Ammon's horn (tissue), 1 donor: ENCODE data around the gene HSFX3.
"Not testable (repeated sequence)": the region's sequence is repeated elsewhere in the genome, so short reads cannot be mapped to it uniquely, and the experiment has no call there.

Experiments
- DNase-seq: peaks from one replicate; pipeline ENCODE4 v3.0.0-alpha.2; 2016; ENCODE audit warnings: low spot score

HSFX3 gene

DNA sequence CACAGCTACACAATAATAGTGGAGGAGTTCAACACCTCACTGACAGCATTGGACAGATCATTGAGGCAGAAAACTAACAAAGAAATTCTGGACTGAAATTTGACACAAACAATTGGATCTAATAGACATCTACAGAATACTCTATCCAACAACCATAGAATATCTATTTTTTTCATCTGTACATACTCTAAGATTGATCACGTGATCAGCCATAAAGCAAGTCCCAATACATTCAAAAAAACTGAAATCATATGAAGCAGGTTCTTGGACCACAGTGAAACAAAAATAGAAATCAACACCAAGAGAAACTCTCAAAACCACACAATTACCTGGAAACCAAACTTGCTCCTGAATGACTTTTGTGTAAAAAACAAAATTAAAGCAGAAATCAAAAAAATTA, 32.4 kb downstream of the HSFX3 start:
- no peak for DNase-seq

DNA sequence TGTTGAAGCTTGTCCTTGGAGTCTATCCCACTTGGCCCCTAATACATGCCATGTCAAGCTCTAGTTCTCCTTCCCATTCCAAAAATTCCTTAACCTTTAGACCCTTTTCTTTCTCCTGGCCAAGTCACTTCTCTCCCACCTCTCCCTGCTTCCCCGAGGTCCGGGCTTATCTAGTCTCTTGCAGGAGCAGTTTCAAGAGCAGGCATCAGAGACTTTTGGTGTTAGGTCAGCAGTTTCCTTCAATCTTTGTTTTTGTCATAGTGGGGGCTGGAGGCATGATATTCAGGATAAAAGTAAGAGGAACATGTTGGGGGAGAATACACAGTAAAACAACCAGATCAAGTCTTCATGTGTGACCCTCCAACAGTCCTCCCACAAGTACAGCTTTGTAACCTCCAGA, 33.1 kb downstream of the HSFX3 start:
- no peak for DNase-seq

DNA sequence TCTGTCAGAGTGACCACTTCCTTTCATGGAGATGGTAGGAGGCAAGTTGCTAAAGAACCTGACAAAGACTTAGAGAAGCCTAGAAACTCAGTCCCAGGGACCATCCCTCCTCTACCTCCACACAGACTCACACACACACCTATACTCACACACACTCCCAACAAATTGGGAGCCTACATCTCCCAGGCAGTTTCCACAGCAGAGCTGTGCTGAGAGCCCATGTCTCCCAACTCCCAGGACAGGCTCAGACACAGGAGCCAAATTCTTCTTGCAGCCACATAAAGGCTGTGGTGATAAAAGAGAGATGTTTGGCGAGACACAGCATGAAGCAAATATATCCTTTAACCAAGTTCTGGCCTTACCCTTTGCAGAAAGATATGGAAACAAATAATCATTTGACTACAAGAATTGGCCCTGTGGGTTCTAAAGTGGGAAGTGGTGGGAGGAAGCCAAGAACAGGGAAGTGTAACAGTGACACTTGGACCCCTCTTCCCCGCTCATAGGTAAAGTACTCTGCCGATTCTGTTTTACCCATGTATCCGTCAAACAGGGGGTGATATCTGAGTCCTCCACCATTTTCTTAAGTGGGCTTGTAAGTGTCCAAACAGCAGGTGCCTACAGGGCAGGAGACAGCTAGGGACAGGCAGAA, 33.6 kb downstream of the HSFX3 start:
- no peak for DNase-seq

DNA sequence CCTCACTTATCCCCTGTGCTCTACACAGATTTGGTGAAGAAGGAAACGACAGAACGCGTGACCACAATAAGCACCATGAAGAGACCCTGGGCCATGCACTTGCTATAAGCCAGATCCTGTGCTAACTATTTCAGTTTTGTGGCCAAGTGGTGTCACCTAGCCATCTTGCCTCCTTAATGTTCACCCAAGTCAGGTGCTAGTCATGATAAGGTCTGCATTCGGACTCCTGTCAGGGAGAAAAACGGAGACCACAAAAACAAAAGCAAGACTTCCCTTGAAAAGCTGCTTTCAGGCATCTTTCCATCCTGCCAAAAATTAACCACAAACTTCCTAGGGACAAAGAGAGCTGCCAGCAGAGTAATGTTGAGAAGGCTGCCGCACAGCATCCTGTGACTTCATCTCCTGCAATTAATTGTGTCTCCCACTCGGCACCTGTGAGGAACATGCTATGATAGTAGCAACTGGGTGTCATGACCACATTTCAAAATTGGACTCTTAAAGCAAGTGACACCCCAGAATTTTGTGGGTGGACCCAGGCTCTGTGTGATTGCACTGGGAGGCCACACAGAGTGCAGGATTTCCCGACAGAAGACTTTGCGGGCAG, 35.8 kb downstream of the HSFX3 start:
- DNase-seq: no peak

DNA sequence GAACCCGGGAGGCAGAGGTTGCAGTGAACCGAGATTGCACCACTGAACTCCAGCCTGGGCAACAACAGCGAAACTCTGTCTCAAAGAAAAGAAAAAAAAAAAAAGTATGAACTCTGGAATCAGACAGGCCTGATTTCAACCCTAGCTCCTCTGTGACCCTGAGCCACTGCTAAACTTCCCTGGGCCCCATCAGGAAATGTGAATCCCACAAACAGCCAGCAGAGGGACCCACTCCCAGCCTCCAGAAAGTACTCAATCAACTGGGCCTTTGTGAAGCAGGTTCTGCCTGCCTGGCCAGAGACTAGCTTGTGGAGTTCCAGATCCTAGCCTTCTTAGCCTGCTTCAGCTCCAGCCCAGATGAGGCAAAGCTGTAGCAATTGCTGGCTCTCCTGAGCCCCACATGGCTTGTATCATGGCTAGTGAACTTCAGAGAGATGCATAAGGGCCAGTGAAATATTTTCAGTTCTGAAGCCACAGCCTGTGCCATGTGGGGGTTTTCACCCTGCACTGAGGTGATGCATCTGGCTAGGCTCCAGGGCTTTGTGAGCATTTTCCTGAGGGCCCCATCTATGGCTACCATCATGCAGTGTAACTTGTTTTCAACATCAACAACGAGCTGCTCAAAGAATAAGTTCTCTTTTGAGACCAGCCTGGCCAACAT, 37.4 kb downstream of the HSFX3 start:
- peak; percentile 68 for DNase-seq

DNA sequence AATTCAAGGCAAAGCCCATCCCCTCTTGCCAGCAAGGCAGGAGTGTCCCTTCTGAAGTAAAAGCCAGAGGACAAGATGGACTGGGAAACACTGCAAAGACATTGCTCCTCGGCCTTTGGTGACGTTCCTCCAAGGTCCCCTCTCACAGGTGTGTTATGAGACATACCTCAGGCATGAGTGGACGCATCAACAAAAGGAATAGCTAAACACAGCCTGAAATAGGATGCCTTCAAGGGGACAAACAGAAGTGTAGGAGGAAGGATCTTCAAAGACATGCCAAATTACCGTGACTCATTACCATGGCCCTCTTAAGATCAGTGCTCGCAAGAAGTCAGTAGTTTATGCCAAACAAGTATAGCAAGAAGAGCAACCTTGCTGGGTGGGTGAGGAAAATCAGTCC, 38.6 kb downstream of the HSFX3 start:
- no peak for DNase-seq

DNA sequence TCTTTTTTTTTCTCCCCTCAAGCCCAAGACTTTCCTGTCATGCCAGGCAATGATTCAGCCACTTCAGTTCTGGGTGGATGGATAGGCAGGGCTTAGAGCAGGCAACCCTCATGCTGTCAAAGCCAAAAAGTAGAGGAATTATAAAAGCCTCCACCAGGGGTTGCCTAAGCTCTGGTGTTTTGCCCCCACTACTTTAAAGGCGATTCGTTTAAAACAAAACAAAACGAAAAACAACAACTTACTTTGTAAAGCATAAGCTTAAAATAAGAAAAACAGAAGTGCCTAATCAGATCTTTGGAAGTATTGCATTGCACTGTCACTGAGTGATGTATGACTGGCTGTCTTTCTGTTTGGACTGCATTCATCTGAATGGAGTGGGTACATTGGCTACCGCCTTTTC, 39.3 kb downstream of the HSFX3 start:
- DNase-seq: no peak

DNA sequence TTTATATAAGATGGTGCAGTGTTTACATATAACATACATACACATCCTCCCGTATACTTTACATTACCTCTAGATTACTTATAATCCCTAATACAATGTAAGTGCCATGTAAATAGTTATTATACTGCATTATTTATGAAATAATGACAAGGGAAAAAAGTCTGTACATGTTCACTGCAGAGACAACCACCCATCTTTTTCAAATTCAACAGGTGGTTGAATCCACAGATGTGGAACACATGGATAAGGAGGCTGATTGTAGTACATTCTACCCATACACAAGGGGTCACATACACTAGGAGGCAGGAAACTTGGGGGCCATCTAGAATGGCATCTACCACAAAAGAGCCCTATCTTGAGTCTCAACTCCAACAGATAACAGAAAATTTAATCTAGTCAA, 41.3 kb downstream of the HSFX3 start:
- no peak for DNase-seq

DNA sequence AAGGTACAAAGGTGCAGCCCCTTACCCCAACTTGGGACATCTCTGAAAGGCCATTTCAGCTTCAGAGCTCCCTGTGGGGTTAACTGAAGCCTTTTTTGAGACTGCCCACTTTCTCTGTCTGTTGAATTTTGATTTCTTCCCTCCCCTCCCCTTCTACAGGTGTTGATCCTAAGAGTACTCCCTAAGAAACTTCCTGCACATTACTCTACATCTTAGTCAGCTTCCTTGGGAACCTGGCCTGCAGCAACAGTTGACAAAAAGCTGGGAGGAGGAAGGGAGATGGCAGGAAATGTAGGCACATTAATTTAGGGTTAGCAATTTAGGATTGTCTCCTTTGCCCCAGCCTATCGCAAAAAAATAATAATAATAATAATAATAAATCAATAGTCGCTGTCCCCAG, 43.4 kb downstream of the HSFX3 start:
- DNase-seq: no peak

DNA sequence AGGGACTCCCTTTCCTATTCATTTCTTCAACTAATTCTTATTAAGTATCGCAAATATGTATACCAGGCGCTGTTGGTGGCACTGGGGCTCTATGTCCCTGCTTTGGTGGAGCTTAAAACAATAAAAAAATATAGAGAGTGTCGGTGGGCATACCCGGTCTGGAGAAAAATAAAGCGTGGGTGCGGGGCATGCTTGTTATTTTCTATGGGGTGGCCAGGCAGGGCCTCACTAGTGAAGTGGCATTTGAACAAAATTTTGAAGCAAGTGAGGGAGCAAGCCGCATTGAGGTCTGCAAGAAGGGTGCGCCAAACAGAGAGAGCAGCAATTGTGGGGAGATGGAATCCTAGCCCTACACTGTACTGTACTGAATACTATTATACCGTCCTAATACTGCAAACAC, 44.1 kb downstream of the HSFX3 start:
- DNase-seq: no peak

DNA sequence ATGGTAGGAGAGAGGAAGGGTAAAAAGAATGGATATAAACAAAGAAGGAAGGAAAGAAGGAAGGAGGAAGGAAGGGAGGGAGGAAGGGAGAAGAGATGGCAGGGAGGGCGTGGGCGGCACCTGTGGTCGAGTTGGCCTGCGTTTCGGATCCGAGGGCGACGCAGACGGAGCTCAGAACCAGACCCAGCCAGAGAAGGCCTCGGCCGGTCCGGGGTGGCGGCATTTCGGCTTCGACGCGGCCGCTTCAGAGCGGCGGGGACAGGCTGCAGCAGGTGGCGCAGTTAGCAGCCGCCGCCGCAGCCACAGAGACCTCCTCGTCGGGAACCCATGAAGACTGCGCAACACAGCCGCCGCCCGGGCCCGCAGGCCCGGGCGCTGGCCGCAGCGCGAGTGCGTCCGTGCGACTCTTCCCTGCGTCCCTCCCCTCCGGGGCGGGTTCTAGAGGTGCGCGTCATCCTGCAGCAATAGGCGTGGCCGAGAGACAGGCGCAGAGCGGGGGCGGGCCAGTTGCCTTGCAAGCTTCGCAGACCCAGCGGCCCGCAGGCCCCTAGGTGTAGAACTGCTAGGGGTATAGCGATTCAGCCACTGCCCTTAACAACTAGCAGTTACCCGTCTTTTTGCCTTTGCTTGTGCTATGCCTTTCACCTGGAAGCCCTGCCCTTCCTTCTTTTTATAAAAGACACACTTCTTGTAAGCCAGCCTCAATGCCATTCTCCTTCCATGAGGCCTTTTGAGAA, 44.6 kb downstream of the HSFX3 start, which contains the start of gene IDS:
Gene IDS (minus strand): TSS at position 392 of the 737 bp plus-strand sequence. CDS start 169 bp downstream, at position 223.
- peak; percentile 93 for DNase-seq

DNA sequence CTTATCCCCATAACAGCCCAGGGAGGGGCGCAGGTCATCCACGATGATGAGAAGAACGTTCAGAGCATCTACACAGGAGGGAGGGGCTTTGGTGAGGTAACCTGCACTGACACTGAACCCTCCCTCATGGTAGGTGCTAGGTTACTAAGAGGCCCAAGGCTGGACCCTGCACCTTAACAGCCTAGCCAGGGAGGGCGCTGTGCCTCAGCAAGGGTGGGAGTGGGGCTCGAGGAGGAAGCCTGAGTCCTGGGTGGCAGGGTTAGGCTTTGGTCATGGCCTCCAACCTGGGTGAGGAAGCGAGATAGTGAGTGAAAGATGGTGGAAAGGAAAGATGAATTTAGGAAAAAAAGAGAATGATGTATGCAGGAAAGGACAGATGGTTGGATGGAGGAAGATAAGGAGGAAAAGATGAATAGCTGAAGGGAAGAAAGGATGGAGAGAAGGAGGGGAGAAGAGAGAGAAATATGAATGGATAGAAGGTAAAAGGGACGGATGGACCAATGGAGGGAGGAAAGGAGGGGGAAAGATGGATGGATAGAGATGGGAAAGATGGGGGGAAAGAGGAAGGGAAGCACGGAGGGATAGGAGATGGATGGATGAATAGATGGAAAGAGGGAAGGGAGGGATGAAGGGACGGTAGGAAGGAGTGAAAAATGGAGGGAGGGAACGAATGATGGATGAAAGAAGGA, 45.4 kb downstream of the HSFX3 start:
- peak; percentile 28 for DNase-seq

DNA sequence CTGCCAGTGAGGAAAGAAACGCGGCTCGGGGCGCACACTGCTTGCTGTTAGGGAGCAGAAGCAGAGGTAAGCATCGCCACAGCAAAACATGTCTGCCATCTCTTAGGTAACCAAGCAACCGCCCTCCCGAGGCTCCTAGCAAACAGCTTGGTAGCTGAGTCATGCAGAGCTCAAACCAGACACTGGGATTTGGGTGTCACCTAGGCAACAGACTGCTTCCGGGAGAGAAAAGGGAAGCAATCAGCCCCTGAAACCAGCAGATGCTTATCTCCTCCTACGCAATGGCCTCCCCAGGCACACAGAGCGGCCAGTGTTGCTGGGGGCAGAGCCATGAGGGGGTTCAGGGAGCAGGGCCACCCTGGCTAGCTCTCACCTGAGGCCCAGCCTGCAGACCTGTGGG, 46.3 kb downstream of the HSFX3 start:
- peak; percentile 9 for DNase-seq

DNA sequence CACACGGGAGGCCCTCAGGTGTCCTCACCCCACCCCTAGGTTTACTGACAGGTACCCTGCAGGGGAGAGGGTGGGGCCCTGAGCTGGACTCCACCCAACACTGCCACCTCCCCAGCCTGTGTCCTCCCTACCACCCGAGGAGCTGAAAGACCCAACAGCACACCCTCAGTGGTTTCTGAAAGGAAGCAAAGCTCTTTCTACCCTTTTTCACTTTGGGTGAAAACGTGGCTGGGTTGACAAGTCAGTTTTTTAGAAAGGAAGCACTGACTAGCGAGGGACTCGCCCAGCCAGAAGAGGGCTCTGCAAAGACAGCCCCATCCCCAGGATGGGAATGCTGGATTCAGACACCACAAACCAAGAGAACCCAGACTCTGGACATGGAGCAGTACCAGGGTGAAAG, 46.8 kb downstream of the HSFX3 start:
- not testable (repeated sequence) for DNase-seq

DNA sequence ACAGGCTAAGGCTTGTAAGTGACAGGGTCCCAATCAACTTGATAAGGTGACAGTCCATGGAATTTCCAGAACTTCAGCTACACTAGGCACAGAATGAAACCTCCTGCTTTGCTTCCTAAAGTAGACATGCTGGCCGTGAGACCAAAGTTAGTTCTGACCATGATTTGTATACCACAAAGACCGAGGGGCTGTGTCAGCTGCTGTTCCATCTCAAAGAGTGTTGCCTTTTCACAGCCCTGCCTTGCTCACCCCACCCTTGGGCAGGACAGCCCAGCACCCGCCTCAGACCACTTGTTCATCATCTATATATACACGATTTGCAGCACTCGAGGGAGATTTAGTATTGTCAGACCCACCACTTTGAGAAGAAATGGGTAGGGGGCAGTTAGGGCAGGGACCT, 50.0 kb downstream of the HSFX3 start:
- DNase-seq: no peak

DNA sequence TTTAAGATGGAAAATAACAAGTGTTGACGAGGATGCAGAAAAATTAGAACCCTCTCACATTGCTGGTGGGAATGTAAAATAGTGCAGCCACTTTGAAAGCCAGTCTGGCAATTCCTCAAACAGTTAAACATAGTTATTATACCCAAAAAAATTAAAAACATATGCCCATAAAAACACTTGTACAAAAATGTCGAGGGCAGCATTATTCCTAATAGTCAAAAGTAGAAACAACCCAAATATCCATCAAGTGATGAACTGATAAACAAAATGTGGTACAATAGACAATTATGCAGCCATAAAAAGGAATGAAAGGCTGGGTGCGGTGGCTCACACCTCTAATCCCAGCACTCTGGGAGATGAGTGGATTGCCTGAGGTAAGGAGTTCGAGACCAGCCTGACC, 51.0 kb downstream of the HSFX3 start:
- no peak for DNase-seq
